ENCODE data around the gene ADGRA1.
"Not testable (repeated sequence)": the region's sequence is repeated elsewhere in the genome, so short reads cannot be mapped to it uniquely, and the experiment has no call there.

ADGRA1 gene

DNA sequence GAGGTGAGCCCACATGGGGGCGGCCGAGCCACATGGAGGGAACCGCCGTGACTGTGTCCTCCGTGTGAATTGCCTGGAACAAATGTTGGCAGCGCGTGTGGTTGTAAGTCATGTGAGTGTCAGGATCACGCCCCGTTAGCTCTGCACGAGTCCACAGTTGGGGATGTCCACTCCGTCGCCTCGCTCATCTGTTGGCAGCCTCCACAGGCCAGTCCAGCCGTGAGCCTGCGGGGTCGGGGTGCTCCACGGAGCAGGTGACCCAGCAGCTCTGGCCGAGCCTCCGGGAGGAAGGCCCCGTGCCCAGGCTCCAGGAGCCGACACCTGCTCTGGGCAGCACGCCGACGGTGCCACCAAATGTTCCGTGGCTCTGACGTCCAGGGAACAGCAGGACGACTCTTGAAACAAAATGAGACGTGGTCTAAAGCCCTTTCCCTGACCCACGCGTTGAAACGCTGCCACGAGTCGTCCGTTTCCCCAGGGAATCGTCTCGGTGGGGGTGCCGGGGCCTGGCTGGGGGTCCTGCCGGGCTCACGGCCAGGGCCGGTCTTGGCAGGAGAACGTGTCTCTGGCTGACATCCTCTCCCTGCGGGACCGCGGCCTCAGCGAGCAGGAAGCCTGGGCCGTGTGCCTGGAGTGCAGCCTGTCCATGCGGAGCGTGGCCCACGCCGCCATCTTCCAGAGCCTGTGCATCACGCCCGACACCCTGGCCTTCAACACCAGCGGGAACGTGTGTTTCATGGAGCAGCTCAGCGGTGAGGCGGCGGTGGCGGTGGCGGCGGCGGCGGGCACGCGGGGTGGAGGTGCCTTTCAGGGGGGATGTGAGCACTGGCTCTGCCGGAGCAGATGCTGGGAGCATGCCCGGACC is 79.3 kb downstream of the ADGRA1 start:
- DNase-seq = no peak

DNA sequence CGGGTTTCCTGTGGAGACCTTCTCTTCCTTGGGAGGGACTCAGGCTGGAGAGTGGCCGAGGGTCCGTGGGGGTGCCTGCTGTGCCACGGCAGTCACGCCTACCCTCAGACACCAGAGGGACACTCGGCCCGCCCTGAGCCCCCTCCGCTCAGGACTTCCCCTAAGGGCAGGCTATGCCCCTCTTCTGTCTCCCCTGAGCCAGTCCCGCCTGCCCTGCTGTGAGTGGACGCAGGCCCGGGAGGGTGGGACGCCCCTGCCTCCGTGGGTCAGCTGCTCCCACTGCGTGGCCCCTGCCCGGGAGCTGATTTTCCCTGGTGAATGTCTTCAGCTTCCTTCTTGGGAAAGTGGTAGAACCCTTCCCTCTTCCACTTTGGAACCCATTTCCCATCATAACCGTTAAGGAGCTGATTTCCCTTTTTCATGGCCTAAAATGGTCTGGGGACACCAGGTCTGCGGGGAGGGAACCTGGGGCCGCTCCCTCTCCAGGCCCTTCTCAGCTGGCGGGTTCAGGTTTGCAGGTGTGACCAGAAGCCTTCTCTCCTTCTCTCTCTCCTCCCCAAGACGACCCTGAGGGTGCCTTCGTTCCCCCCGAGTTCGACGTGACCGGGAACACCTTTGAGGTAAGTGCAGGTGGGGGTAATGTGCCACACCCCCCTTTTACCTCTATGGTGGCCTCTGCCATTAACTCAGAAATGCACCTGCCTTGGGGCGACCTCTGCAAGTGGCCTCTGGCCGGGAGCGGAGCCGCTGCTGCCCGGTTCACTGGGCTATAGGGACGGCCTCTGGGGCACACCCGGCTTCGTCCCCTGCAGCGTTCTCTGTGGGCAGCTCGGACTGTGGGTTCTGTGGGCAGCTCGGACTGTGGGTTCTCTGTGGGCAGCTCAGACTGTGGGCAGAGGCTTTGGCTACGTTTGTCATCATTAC is 80.2 kb downstream of the ADGRA1 start:
- DNase-seq = no peak

DNA sequence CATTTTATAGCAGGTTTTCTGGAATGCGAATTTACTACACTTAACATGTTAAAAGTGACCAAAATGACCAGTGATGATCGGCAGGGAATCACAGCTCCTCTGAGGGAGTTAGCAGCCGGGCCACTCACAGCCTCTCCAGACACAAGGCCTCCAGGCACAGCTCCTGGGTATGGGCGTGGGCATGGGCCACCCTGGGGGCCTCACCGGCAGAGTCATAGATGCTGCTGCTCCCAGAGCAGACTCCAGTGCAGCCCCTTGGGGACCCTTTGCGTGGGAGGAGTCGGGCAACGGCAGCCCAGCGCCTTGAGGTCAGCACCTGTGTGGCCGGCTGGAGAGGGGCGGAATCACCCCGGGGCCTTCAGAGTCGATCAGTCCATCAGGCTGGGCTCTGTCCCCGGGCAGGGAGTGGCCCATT is 80.9 kb downstream of the ADGRA1 start:
- DNase-seq = no peak

DNA sequence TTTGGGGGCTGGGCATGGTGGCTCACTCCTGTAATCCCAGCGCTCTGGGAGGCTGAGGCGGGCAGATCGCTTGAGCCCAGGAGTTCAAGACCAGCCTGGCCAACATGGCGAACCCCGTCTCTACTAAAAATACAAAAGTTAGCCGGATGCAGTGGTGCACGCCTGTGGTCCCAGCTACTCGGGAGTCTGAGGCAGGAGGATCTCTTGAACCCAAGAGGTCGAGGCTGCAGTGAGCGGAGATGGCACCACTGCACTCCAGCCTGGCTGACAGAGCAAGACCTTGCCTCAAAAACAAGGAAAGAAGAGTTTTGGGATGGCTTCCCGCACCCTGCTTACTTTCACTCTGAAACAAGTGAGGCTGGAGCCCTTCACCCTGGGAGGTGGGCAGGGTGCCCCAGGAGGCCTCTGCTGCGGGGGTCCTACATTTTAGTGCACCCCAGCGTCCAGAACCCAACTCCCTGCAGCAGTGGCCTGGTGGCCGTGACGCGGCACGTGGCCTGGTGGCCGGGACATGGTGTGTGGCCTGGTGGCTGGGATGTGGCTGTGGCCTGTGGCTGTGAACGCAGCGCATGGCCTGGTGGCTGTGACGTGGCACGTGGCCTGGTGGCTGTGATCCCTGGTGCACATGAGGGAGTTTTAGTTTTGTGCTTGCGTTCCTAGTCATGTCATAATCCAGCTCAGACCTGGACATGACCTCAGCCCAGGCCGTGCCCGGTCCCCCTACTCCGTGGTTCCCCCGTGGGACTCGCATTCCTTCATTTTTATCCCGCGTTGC is 81.6 kb downstream of the ADGRA1 start:
- DNase-seq = no peak

DNA sequence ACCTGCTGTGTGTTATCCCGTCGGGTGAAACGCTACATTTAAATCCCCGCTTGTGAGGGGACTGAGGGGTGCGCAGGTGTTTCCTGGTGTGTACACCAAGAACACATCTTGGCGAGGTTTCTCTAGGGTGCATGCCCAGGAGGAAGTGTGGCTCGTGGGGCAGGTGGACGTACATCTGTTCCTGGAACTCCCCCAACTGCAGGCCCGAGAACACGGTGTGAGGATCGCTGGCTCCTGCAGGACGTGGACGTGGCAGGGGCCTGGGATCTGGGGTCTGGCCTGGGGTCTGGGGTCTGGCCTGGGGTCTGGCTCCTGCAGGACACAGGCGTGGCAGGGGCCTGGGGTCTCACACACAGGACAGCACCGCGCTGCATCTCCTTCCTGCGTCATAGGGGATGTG is 82.4 kb downstream of the ADGRA1 start:
- no peak for DNase-seq

DNA sequence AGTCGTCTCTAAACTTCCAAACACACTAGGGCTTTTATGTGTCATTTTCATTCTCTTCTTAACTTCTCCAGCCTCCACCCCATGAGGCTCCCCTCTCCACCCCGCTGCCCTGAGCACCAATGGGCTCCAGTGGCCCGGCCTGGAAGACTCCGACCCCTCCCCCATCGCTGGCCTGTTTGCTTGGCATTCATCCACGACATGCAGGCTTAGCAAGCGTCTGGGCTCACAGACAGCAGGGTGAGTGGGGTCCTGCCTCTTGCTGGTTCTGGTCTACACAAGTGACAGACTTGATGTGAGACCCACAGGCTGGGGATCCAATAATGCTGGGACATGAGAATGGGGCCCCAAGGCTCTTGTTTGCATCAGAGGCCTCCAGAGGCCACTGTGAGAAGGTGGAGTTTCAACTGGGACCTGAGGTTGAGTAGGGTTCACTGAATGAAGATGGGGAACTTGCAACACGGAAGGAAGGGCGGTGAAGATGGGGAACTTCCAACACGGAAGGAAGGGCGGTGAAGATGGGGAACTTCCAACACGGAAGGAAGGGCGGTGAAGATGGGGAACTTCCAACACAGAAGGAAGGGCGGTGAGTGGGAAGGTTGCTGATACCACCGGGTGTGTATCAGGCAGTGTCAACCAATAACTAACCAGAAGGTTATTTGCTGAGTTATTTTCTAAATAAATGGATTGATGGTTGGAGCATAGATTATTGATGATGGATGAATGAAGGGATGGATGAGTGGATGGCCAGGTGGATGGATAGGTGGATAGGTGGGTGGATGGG is 86.3 kb downstream of the ADGRA1 start:
- no peak for DNase-seq

DNA sequence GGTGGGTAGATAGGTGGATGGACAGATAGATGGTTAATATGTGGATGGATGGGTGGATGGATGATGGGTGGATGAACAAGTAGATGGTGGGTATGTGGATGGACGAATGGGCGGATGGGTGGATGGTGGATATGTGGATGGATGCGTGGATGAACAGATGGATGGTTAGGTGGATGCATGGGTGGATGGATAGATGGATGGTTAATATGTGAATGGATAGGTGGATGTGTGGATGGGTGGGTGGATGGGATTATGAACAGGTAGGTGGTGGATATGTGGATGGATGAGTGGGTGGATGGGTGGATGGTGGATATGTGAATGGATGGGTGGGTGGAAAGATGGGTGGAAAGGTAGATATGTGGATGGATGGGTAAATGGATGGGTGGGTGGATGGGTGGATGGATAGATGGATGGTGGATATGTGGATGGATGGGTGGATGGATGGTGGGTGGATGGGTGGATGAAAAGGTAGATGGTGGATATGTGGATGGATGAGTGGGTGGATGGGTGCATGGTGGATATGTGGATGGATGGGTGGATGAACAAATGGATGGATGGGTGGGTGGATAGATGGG is 87.1 kb downstream of the ADGRA1 start:
- no peak for DNase-seq

DNA sequence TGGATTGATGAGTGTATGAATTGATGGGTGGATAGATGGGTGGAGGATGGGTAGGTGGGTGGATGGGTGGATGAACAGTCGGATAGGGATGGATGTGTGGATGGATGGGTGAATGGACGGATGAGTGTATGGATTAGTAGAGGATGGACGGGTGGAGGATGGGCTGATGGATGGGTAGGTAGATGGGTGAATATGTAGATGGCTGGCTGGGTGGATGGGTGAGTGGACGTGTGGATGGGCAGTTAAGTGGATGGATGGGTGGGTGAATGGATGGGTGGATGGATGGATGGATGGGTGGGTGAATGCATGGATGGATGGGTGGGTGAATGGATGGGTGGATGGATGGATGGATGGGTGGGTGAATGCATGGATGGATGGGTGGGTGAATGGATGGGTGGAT is 87.9 kb downstream of the ADGRA1 start:
- DNase-seq = not testable (repeated sequence)

DNA sequence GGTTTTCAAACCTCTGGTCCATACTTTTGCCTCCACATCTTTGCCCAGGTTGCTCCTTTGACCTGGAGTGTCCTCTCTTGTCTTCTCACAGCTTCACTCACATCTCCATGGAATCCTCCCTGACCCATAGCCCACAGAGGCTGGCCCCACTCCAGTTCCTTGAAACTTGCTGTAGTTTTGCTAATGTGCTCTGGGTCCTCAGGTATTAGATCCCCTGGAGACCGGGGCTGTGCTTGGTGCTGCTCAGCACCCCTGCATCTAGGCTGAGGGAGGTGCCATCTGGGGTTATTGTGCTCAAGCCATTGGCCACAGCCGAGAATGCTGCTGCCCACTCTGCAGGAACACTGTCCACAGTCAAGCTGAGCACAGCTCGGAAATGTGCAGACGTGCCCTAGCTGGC is 88.8 kb downstream of the ADGRA1 start:
- DNase-seq = no peak

DNA sequence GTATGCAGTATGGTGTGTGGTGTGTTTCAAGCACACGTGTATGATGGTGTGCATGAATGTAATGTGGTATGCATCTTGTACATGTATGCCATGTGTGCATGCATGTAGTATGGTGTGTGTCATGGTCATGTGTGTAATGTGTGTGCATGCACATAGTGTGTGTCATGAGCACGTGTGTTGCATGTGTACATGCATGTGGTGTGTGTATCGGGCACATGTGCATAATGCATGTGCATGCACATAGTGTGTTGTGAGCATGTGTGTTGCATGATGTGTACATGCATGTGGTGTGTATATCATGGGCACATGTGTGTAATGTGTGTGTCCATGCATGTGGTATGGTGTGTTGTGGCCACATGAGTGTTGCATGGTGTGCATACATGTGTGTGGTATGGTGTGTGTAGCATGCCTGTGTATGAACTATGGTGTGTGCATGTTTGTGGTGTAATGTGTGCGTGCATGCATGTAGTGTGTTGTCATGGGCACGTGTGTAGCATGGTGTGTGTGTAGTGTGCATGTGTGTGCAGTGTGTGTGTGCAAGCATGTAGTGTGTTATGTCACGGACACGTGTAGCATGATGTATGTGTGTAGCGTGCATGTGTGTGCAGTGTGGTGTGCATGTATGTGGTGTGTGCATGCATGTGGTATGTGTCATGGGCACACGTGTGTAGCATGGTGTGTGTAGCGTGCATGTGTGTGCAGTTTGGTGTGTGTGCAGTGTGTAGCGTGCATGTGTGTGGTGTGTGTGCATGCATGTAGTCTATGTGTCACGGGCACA is 89.8 kb downstream of the ADGRA1 start:
- DNase-seq = no peak

DNA sequence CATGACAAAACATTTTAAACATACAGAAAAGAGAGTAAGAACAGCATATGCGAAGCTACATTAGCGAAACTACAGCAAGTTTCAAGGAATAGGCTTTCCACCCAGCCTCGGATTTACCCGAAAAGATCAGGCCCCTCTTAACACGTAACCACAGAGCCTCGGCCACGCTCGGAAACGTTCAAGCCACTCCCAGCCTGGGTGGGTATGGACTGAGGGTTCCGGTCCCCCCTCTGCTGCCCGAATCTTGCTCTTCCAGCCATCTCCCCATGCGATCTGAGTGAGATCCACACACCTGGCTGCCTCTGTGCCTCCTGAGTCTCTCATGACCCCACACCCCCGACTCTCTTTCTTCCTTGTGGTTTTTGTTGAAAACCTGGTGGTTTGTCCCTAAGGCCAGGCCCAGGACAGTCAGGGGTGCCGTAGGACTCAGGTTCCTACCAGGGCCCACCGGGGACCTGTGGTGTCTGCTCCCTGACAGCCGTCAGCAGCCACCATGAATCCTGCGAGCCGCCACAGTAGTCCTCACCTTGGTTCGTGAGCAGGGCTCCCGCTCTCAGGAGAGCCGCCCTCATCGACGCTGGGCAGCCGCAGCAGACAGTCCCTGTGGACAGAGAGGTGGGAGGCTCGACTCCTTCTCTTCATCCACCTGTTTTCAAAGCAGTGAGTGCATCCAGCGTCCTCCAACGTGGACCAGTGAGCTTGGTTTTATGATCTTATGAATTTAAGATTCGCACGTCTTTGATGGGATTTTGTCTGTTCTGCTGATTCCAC is 90.8 kb downstream of the ADGRA1 start:
- no peak for DNase-seq

DNA sequence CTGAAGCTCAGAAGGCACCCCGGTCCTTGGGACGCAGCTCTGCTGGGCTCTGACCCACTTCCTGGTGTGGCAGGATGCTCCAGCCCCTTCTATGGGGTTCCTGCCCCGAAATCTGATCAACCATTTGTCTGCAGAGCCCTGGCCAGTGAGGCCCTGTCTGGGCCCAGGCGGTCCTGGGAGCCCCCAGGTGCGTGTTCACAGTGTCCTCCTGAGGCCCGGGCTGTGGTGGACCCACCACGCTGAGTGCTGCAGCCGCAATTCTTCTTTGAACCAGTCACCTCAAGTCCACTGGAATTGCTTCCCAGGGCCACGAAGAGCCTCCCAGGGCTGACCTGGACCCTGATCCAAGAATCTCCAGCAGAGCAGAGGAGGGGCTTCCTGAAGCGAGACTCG is 91.4 kb downstream of the ADGRA1 start:
- DNase-seq = no peak

DNA sequence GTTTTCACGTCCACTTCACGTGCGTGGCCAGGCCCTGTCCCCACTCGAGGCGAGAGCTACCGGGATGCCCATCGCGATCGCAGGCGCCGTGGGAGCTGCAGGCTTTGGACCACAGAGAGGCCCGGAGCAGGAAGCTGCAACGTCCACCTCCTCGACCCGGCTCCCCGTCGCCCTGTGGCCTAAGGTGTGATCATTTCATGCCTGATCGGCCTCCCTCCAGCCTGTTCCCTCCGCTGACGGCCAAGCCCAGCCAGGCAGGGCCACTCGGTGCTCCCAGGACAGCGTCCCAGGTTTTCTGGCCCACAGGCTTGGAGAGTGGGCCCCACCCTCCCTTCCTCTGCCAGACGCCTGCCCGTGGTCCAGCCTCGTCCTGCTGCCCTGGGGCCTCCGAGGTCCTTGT is 91.9 kb downstream of the ADGRA1 start:
- DNase-seq = no peak

DNA sequence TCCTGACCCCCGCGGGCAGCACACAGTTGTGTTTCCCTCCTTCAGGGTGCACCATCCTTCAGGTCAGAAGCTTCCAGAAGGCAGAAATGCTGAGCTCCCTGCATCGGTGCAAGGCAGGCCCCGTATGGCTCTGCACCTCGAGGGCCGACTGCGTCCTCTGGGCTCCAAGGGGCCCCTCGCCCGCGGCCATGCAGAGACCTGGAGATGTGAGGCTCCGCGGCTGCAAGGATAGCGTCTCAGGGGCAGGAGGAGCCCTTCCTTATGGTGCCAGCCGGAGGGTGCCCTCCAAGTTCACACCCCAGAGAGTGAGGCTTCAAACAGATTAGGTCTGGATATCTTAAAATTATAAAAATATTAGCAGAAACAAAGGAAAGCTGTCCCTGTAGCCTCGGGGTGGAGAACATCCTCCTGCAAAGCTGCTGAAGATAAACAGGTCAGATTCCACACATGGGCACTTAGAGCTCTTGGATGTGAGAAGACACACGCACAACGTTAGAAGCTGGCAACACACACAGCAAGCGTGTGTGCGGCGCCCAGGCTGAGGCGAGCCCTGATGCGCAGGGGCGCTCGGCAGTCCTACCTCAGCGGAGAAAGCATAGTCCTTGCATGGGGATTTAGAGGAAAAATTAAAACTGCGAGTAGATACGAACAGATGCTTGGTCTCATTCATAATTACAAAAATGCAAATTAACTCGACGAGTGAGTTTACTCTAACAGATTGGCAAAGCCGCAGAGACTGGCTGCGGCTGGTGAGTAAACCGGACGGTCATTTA is 92.7 kb downstream of the ADGRA1 start:
- no peak for DNase-seq

DNA sequence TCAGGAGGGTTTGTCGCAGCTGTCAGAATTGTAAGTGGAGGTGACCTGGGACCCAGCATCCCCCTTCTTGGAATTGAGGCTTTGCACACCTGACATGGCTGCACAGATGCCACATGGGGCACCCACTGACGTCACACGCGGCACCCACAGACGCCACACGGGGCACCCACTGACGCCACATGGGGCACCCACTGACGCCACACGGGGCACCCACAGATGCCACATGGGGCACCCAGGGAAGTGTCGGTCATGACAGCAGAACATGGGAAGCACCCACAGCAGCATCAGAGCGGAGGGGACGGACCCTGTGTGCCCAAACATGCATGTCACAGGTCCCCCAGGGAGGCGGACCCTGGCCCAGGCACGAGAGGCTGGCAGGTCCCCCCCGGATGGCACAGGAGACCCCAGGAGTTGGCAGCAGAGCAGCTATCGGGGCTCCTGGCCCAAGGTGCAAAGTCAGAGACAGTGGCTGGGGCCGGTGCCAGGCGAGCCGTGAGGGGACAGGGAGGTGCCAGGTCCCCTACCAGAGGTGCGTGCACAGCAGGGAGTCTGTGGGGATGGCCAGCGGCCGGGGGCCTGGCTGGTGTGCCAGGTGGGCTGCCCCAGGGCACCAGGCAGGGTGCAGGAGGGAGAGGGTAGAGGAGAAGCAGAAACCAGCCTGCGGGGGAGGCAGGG is 93.4 kb downstream of the ADGRA1 start:
- no peak for DNase-seq
